HepG2 (cell line): ENCODE results near the gene CD96. TPM values are rescaled to one million over a fixed set of nuclear protein-coding genes. Genes with fewer than 3 reads are reported as not detected.

ENCODE experiments used
- ATAC-seq: fragments of 200-7000 bp; cut with Tn5 transposase; 3 replicates; pipeline ENCODE4 v1.9.1; 2020; ENCODE audit warnings: mild to moderate bottlenecking, moderate library complexity
- BruUV-seq: library from RNA; stranded (reverse); fragments of 400-500 nt; replicated peaks from 2 replicates; lab custom pipeline; 2021; lab: Mats Ljungman, UMichigan
- CTCF ChIA-PET: fragments of 300-600 bp; formaldehyde crosslinking; extraction: SDS; loops from one replicate; lab custom pipeline; 2021; ENCODE audit warnings: low total read pairs, inconsistent platforms, low intra/inter-chr PET ratio; lab: Yijun Ruan, JAX
- POLR2A ChIA-PET: fragments of 350-600 bp; sonication (Branson Sonifier 250); formaldehyde crosslinking; loops from one replicate; lab custom pipeline; 2020; ENCODE audit warnings: antibody characterized with exemption, inconsistent platforms; lab: Yijun Ruan, JAX
- DNase-seq: peaks from one replicate; pipeline ENCODE4 v3.0.0-alpha.2; 2015; ENCODE audit warnings: low spot score
- FAIRE-seq: peaks from 3 replicates; lab custom pipeline; 2011; peaks lifted over from hg19 to GRCh38; lab: Jason Lieb, UNC
- H2AFZ ChIP-seq: one replicate; pipeline ENCODE4 v1.6.1; 2011; ENCODE audit warnings: low read length, inconsistent platforms
- H3K27ac ChIP-seq: fragments of 300-600 bp; 3 replicates; pipeline ENCODE4 v1.8.0; 2011; ENCODE audit warnings: mixed run types, mild to moderate bottlenecking, mixed read lengths, low read length, inconsistent platforms; ENCODE audit not compliant: insufficient read depth; ENCODE audit errors: extremely low read length
- H3K27me3 ChIP-seq, 2 experiments: fragments of 200-600 bp in 1 of 2; 2 replicates in 1 of 2; 3 replicates in 1 of 2; pipeline versions ENCODE4 v1.6.0 to v1.8.0; 2011; ENCODE audit warnings: low read length in 2 of 2, mild to moderate bottlenecking in 2 of 2, moderate library complexity in 2 of 2, inconsistent platforms in 1 of 2; ENCODE audit not compliant: insufficient read depth in 2 of 2, control insufficient read depth in 1 of 2
- H3K36me3 ChIP-seq, 2 experiments: fragments of 200-600 bp in 1 of 2; replicated peaks in 1 of 2; 2 replicates in 1 of 2; 3 replicates in 1 of 2; pipeline versions ENCODE4 v1.5.1 to v1.8.0; 2011; ENCODE audit warnings: low read length in 2 of 2, inconsistent platforms in 1 of 2; ENCODE audit not compliant: insufficient read depth in 2 of 2, control insufficient read depth in 1 of 2
- H3K4me1 ChIP-seq: 2 replicates; pipeline ENCODE4 v1.5.1; 2012; ENCODE audit warnings: low read length, inconsistent platforms; ENCODE audit not compliant: insufficient read depth
- H3K4me2 ChIP-seq: 2 replicates; pipeline ENCODE4 v1.6.0; 2011; ENCODE audit warnings: low read depth, low read length, inconsistent platforms
- H3K4me3 ChIP-seq, 3 experiments: fragments of 200-600 bp in 1 of 3; sonication (generic), shearing (Covaris generic) in 1 of 3; replicated peaks in 1 of 3; 2 replicates each; pipeline ENCODE4 v1.5.1; 2011 to 2016; ENCODE audit warnings: low read length in 3 of 3, inconsistent platforms in 2 of 3, low read depth in 2 of 3, mild to moderate bottlenecking in 2 of 3, control low read depth in 1 of 3, mixed read lengths in 1 of 3; ENCODE audit not compliant: insufficient read depth in 1 of 3
- H3K79me2 ChIP-seq: one replicate; pipeline ENCODE4 v1.6.1; 2011; ENCODE audit warnings: low read length, inconsistent platforms; ENCODE audit not compliant: insufficient read depth
- H3K9ac ChIP-seq: 2 replicates; pipeline ENCODE4 v1.6.0; 2011; ENCODE audit warnings: mild to moderate bottlenecking, low read depth, low read length, inconsistent platforms; ENCODE audit not compliant: insufficient read depth
- H3K9me3 ChIP-seq: 2 replicates; pipeline ENCODE4 v1.5.1; 2012; ENCODE audit warnings: mild to moderate bottlenecking, low read length
- H4K20me1 ChIP-seq: 2 replicates; pipeline ENCODE4 v1.6.0; 2011; ENCODE audit warnings: inconsistent platforms, mild to moderate bottlenecking, low read length, moderate library complexity; ENCODE audit not compliant: insufficient read depth
- ATF7 ChIP-seq, 2 experiments: fragments of 450-650 bp in 1 of 2; sonication (generic) in 1 of 2; formaldehyde crosslinking in 1 of 2; IDR thresholded peaks; 2 replicates each; pipeline versions ENCODE4 v1.4.0 to v1.6.1; 2016 to 2020; ENCODE audit warnings: antibody characterized with exemption in 1 of 2, mild to moderate bottlenecking in 1 of 2, missing genetic modification reagents in 1 of 2
- HNF4A ChIP-seq: sonication (generic); formaldehyde crosslinking; IDR thresholded peaks from 2 replicates; pipeline ENCODE4 v1.4.0; 2020; ENCODE audit warnings: missing genetic modification reagents
- HNRNPUL1 ChIP-seq: fragments of 200-400 bp; formaldehyde crosslinking; IDR thresholded peaks from 2 replicates; pipeline ENCODE4 v1.6.1; 2017; ENCODE audit warnings: low read depth, mild to moderate bottlenecking, low read length, moderate library complexity
- MED1 ChIP-seq: sonication (generic); formaldehyde crosslinking; IDR thresholded peaks from 2 replicates; pipeline ENCODE4 v1.4.0; 2020; ENCODE audit warnings: missing genetic modification reagents
- MLLT10 ChIP-seq: sonication (generic); formaldehyde crosslinking; IDR thresholded peaks from 2 replicates; pipeline ENCODE4 v1.4.0; 2020; ENCODE audit warnings: missing genetic modification reagents
- TAF1 ChIP-seq: sonication (generic); formaldehyde crosslinking; IDR thresholded peaks from 2 replicates; pipeline ENCODE4 v1.4.0; 2020; ENCODE audit warnings: missing genetic modification reagents
- ZNF607 ChIP-seq: sonication (generic); formaldehyde crosslinking; IDR thresholded peaks from 2 replicates; pipeline ENCODE4 v1.5.1; 2020; ENCODE audit warnings: missing genetic modification reagents, mild to moderate bottlenecking, borderline replicate concordance
- WGBS: methylation state at CpG from one replicate; pipeline ENCODE4 v1.1.6; 2017; ENCODE audit warnings: low lambda C conversion rate; 5-methylcytosine and 5-hydroxymethylcytosine counted together
- in situ Hi-C: cut with HindIII; loops from 2 replicates; pipeline ENCODE4 v1.10.0; 2017; ENCODE audit warnings: low pct_unique_long_range_greater_than_20kb; ENCODE audit not compliant: extremely low pct_ligation_motif_present
- intact Hi-C: fragments of 100-400 bp; cut with micrococcal nuclease; formaldehyde crosslinking; loops from one replicate; pipeline ENCODE4 v1.10.0; 2022; ENCODE audit not compliant: unreplicated experiment
- polyA plus RNA-seq, 8 experiments: library from polyadenylated mRNA; depleted of rRNA in 3 of 8; stranded (reverse) in 7 of 8; unstranded in 1 of 8; fragments of >200 nt; fragmentation: Illumina TruSeq in 4 of 8; extraction: Trizol in 4 of 8; gene quantifications; 2 replicates each; pipeline versions ENCODE4 v1.2.1 to v1.2.3, GENCODE V29; 2011 to 2016; ENCODE audit warnings: low read depth in 4 of 8, missing spikeins in 1 of 8, mixed read lengths in 1 of 8; ENCODE audit not compliant: insufficient read depth in 1 of 8
- total RNA-seq, 5 experiments: library from RNA; depleted of rRNA; stranded (reverse); fragments of >200 nt; fragmentation: Illumina TruSeq; extraction: Trizol; gene quantifications; 2 replicates each; pipeline ENCODE4 v1.2.3, GENCODE V29; 2016; ENCODE audit warnings: low read depth in 1 of 5
- TF ChIP-seq, protein P1 (sequence below): sonication (generic); formaldehyde crosslinking; IDR thresholded peaks from 2 replicates; pipeline ENCODE4 v1.5.0; 2020; ENCODE audit warnings: missing genetic modification reagents

Gene CD96
- total and polyA plus RNA-seq, 2 of the 13 experiments (the other 11 are each of a cell fraction or from before 2014, with no cell fraction given): not detected

DNA sequence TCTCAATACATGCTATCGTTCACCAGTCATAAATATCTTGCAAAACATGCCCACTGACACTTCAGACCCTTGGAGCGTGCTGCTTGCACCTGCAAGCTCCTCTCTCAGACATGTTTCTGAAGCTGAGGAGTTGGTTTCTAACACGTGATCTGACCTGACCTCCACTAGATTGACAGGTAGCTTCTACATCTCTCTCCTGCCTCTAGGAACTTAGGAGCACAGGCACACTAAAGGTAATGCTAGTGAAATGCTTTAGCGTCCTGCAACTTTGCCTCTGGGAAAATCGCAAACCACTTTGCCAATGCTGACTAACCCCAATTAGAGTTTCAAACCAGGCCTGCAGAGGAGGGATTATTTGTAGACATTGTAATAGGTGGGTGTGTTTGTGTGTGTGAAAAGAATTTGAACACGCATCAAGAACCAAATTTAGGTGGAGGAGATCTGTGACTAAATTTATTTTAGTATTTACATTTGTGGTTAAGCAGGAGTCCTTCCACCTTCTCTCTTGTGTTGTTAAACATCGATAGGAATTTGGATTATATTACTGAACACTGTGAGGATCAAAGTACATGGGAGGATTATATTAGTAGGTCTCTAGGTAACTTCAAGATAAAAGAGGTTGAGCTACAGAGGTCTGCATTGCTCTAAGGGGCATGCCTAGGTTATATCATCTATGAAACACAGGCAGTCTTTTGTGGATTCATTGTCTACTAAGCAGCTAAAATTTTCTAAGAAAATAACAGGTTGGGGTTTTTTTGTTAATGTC lies 139.8 kb downstream of the CD96 start:
- FAIRE-seq (no peak), DNase-seq (peak; percentile 59)
- intact Hi-C loops: no loop called here

GRCh38 chr3:111684640-111685039 lies 142.6 kb downstream of the CD96 start:
- ChIA-PET CTCF (no interaction called here), POLR2A (no interaction called here)
- intact Hi-C loops: no loop called here
- in situ Hi-C loops: no loop called here
- Histone ChIP-seq H3K27me3 (no peaks in the 10 kb centered on the region), H3K79me2 (peaks cover 2% of the 10 kb centered on the region), H3K36me3 (no peaks in the 10 kb centered on the region), H3K9me3 (no peaks in the 10 kb centered on the region), H2AFZ (no peak overlapping the region), H3K27ac (no peak overlapping the region), H3K4me2 (no peak overlapping the region), H4K20me1 (no peaks in the 10 kb centered on the region)
- no peak for DNase-seq
- BruUV-seq: no TSS peak
- 92% methylated on average over 4 of the region's 4 CpGs for WGBS
- TF ChIP-seq ATF7 (IDR thresholded peaks at IDR 0.05) (peak; percentile 79), ATF7 (CRISPR knock-in tag; IDR thresholded peaks at IDR 0.05) (no peak), ZNF607 (no peak)
- TF ChIP-seq, all 625 proteins: peak for 1
- peaks cover 43% of the 10 kb centered on the region for H3K4me1 ChIP-seq
- ATAC-seq: no peak
- no peak overlapping the region for H3K4me3 ChIP-seq
- H3K9ac ChIP-seq: no peak overlapping the region
- no peak for FAIRE-seq

More for the DNA sequence above, 139.8 kb downstream of the CD96 start:
- Histone ChIP-seq H3K4me2 (peak overlapping the region; percentile 26; the same call in 1 of the 2 replicates), H3K9ac (no peak overlapping the region), H3K36me3 (no peaks in the 10 kb centered on the region), H3K79me2 (peaks cover 5% of the 10 kb centered on the region), H3K9me3 (no peaks in the 10 kb centered on the region), H3K27me3 (no peaks in the 10 kb centered on the region), H3K4me3 (no peak overlapping the region), H2AFZ (no peak overlapping the region), H4K20me1 (no peaks in the 10 kb centered on the region), H3K4me1 (peaks cover 39% of the 10 kb centered on the region), H3K27ac (no peak overlapping the region)
- CTCF ChIA-PET: no interaction called here
- TF ChIP-seq HNRNPUL1: no peak
- TF ChIP-seq TAF1 (CRISPR knock-in tag): no peak
- TF ChIP-seq HNF4A (CRISPR knock-in tag): peak; percentile 29; the same call in 1 of the 2 replicates
- no peak for TF ChIP-seq MED1 (CRISPR knock-in tag)
- TF ChIP-seq, protein P1, sequence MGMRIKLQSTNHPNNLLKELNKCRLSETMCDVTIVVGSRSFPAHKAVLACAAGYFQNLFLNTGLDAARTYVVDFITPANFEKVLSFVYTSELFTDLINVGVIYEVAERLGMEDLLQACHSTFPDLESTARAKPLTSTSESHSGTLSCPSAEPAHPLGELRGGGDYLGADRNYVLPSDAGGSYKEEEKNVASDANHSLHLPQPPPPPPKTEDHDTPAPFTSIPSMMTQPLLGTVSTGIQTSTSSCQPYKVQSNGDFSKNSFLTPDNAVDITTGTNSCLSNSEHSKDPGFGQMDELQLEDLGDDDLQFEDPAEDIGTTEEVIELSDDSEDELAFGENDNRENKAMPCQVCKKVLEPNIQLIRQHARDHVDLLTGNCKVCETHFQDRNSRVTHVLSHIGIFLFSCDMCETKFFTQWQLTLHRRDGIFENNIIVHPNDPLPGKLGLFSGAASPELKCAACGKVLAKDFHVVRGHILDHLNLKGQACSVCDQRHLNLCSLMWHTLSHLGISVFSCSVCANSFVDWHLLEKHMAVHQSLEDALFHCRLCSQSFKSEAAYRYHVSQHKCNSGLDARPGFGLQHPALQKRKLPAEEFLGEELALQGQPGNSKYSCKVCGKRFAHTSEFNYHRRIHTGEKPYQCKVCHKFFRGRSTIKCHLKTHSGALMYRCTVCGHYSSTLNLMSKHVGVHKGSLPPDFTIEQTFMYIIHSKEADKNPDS (CRISPR knock-in tag): no peak
- no peak for TF ChIP-seq MLLT10
- peak; percentile 80 for ATAC-seq
- POLR2A ChIA-PET: no interaction called here
- in situ Hi-C loops: no loop called here
- WGBS: 39% methylated on average over 7 of the region's 7 CpGs
- no TSS peak for BruUV-seq
